Bronchial epithelial cell (primary cell): ENCODE measurements around the gene TMEM81. TPM values are rescaled to one million over a fixed set of nuclear protein-coding genes. Genes with fewer than 3 reads are reported as not detected.

ENCODE experiments used
- DNase-seq: peaks from one replicate; pipeline ENCODE4 v3.0.0-alpha.2; 2010; ENCODE audit warnings: low read depth
- FAIRE-seq: peaks from 2 replicates; lab custom pipeline; 2011; peaks lifted over from hg19 to GRCh38; lab: Jason Lieb, UNC
- H3K27me3 ChIP-seq: 2 replicates; pipeline ENCODE4 v1.5.1; 2011; ENCODE audit warnings: low read length; ENCODE audit not compliant: control insufficient read depth, insufficient read depth
- H3K36me3 ChIP-seq: 2 replicates; pipeline ENCODE4 v1.5.1; 2011; ENCODE audit warnings: low read length; ENCODE audit not compliant: control insufficient read depth, insufficient read depth
- H3K4me3 ChIP-seq: 2 replicates; pipeline ENCODE4 v1.5.1; 2011; ENCODE audit warnings: mild to moderate bottlenecking, low read depth, low read length, control low read depth
- CTCF ChIP-seq: IDR thresholded peaks from 2 replicates; pipeline ENCODE4 v1.5.1; 2011; ENCODE audit warnings: mild to moderate bottlenecking, moderate library complexity, low read length, control low read depth, inconsistent platforms; ENCODE audit not compliant: insufficient read depth, severe bottlenecking
- total RNA-seq: library from RNA; depleted of rRNA; stranded (reverse); fragments of >200 nt; gene quantifications from 2 replicates; pipeline ENCODE4 v1.2.1, GENCODE V29; 2014

TMEM81 gene
- total RNA-seq, result 1.6 and 1.7 TPM in 2 replicates

- H3K4me3 ChIP-seq, result no peak within 1 kb of the TSS
- FAIRE-seq (no peak), DNase-seq (no peak)
- peaks cover 1% of the 10 kb centered on the region for H3K36me3 ChIP-seq
- no peak for TF ChIP-seq CTCF
- H3K27me3 ChIP-seq, result no peaks in the 10 kb centered on the region
These were observed at the start of gene TMEM81 for GRCh38 chr1:205084360-205084759. TMEM81 (minus strand) TSS chr1:205084460; CDS start chr1:205084320, 140 bp downstream.

GRCh38 chr1:205133287-205133686 lies 49.0 kb upstream of the TMEM81 start:
- no peak for TF ChIP-seq CTCF
- FAIRE-seq (no peak), DNase-seq (no peak)
- no peak overlapping the region for H3K4me3 ChIP-seq
- no peaks in the 10 kb centered on the region for H3K27me3 ChIP-seq
- no peaks in the 10 kb centered on the region for H3K36me3 ChIP-seq

- no peaks in the 10 kb centered on the region for H3K27me3 ChIP-seq
- no peak for TF ChIP-seq CTCF
- DNase-seq (no peak), FAIRE-seq (no peak)
- H3K4me3 ChIP-seq, result no peak overlapping the region
- H3K36me3 ChIP-seq, result no peaks in the 10 kb centered on the region
These were observed 45.3 kb upstream of the TMEM81 start for GRCh38 chr1:205129447-205130029.

GRCh38 chr1:205128050-205128449 lies 43.8 kb upstream of the TMEM81 start:
- H3K27me3 ChIP-seq, result no peaks in the 10 kb centered on the region
- FAIRE-seq, result no peak

GRCh38 chr1:205127646-205128045 lies 43.4 kb upstream of the TMEM81 start:
- no peak for FAIRE-seq
- DNase-seq, result no peak
- no peak overlapping the region for H3K4me3 ChIP-seq
- TF ChIP-seq CTCF, result no peak
- no peaks in the 10 kb centered on the region for H3K27me3 ChIP-seq
- no peaks in the 10 kb centered on the region for H3K36me3 ChIP-seq

More at GRCh38 chr1:205128050-205128449, 43.8 kb upstream of the TMEM81 start:
- no peak for TF ChIP-seq CTCF
- DNase-seq, result no peak
- H3K4me3 ChIP-seq, result no peak overlapping the region
- no peaks in the 10 kb centered on the region for H3K36me3 ChIP-seq

GRCh38 chr1:205124726-205125125 lies 40.5 kb upstream of the TMEM81 start:
- Histone ChIP-seq H3K36me3 (no peaks in the 10 kb centered on the region), H3K27me3 (no peaks in the 10 kb centered on the region), H3K4me3 (no peak overlapping the region)
- no peak for FAIRE-seq
- TF ChIP-seq CTCF, result no peak
- DNase-seq, result no peak
